GM13976 (cell line): ENCODE data around the gene NUDT3.
"Not testable (repeated sequence)": the region's sequence is repeated elsewhere in the genome, so short reads cannot be mapped to it uniquely, and the experiment has no call there.

Source experiments
- DNase-seq: peaks from one replicate; pipeline ENCODE4 v3.0.0; 2012; ENCODE audit warnings: low spot score
- in situ Hi-C: fragments of 300-500 bp; cut with MboI; formaldehyde crosslinking; loops from one replicate; pipeline ENCODE4 v1.12.0; 2022; ENCODE audit warnings: low sequenced_read_pairs, mixed read lengths, inconsistent platforms; ENCODE audit not compliant: unreplicated experiment
- TF ChIP-seq, protein P1 (sequence below): IDR thresholded peaks from 2 replicates; pipeline ENCODE4 v1.5.1; 2012; ENCODE audit warnings: borderline replicate concordance, mild to moderate bottlenecking; ENCODE audit not compliant: insufficient read depth; ENCODE audit errors: extremely low read depth, missing control alignments, control extremely low read depth

NUDT3 gene

GRCh38 chr6:34338811-34339210 lies 53.7 kb downstream of the NUDT3 start:
- TF ChIP-seq, protein P1, sequence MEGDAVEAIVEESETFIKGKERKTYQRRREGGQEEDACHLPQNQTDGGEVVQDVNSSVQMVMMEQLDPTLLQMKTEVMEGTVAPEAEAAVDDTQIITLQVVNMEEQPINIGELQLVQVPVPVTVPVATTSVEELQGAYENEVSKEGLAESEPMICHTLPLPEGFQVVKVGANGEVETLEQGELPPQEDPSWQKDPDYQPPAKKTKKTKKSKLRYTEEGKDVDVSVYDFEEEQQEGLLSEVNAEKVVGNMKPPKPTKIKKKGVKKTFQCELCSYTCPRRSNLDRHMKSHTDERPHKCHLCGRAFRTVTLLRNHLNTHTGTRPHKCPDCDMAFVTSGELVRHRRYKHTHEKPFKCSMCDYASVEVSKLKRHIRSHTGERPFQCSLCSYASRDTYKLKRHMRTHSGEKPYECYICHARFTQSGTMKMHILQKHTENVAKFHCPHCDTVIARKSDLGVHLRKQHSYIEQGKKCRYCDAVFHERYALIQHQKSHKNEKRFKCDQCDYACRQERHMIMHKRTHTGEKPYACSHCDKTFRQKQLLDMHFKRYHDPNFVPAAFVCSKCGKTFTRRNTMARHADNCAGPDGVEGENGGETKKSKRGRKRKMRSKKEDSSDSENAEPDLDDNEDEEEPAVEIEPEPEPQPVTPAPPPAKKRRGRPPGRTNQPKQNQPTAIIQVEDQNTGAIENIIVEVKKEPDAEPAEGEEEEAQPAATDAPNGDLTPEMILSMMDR, result no peak
- in situ Hi-C loops, result no loop called here
- DNase-seq, result no peak

DNA sequence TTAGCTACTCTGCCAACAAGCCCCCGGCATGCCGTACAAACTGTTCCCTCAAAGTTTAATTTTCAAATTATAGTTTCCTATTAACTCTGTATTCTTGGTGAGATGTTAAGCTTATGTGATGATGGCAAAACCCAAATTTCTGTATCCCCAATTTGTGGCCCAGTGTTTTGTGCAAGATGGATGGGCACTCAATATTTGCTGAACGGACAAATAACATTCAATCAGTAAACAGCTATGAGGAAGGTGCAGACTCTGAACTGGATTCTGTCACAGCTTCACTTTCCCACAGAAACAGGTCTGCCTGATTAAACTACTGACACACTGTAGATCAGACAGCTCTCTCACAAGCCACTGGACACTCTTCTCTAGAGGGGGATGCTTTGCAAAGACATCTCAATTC lies 54.1 kb downstream of the NUDT3 start:
- DNase-seq, result no peak
- in situ Hi-C loops, result no loop called here
- TF ChIP-seq, protein P1, result no peak

DNA sequence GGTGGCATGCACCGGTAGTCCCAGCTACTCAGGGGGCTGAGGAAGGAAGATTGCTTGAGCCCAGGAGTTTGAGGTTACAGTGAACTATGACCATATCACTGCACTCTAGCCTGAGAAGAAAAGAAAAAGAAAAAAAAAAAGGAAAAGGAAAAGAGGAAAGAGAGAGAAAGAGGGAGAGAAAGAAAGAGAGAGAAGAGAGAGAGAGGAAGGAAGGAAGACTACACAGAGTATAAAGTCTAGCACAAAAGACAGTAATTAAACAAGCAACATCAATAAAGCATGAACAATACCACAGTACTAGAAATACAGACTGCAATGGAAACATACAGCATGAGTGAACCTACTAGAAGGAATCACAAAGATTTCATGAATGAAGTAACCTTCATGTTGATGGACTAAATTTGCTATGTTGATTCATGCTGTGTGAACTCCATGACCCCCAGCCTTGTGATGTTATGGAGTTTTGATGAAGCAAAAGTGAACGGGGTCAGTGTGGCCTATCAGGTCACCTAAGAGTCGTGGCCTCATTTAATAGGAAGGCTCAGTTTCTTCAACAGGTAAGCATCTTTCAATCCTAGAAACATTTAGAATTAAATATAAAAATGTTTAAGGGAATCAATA lies 57.6 kb downstream of the NUDT3 start:
- no peak for DNase-seq
- in situ Hi-C loops, result no loop called here
- TF ChIP-seq, protein P1, result no peak

- TF ChIP-seq, protein P1, result no peak
- DNase-seq, result no peak
- in situ Hi-C loops, result no loop called here
These were observed 58.6 kb downstream of the NUDT3 start for GRCh38 chr6:34333858-34334257.

- in situ Hi-C loops, result no loop called here
- DNase-seq, result no peak
- TF ChIP-seq, protein P1, result no peak
These were observed 59.9 kb downstream of the NUDT3 start for GRCh38 chr6:34332251-34333198.

DNA sequence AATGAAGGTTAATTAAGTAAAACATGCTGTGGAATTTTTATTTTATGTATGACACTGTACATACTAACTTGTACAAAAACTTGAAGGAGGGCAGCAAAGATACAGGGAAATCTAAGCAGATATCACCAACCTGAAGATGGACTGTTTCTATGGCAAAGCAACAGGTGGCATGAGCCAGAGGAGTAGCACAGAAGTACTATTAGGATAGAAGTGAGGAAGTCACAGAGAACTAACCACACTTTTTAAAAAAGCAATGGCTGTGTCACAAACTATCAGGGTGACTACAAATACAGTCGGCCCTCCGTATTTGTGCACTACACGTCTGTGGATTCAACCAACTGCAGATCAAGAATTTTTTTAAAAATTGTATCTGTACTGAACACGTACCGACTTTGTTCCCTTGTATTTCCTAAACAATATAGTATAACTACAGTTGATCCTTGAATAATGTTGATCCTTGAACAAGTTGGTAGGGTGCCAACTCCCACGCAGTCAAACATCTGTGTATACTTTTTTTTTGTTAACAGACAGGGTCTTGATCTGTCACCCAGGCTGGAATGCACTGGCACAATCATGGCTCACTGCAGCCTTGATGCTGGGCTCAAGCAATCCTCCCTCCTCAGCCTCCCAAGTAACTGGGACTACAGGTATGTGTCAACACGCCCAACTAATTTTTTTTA lies 61.0 kb downstream of the NUDT3 start:
- in situ Hi-C loops, result no loop called here
- TF ChIP-seq, protein P1, result no peak
- DNase-seq, result no peak

DNA sequence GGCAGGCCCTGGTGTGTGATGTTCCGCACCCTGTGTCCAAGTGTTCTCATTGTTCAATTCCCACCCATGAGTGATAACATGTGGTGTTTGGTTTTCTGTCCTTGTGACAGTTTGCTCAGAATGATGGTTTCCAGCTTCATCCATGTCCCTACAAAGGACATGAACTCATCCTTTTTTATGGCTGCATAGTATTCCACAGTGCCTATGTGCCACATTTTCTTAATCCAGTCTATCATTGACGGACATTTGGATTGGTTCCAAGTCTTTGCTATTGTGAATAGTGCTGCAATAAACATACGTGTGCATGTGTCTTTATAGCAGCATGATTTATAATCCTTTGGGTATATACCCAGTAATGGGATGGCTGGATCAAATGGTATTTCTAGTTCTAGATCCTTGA lies 62.7 kb downstream of the NUDT3 start:
- in situ Hi-C loops, DNase-seq: not testable (repeated sequence)
